HG02973 (cell line): Measurements from ENCODE around the gene MEGF6.

Experiments
- ATAC-seq: cut with Tn5 transposase; IDR thresholded peaks from one replicate; pipeline ENCODE4 v1.9.1; 2021; ENCODE audit warnings: moderate library complexity; ENCODE audit not compliant: unreplicated experiment

The MEGF6 gene

GRCh38 chr1:3463891-3464648 is 147.2 kb downstream of the MEGF6 start:
- ATAC-seq = no peak

GRCh38 chr1:3463408-3463863 is 147.9 kb downstream of the MEGF6 start:
- ATAC-seq = no peak

GRCh38 chr1:3463013-3463385 is 148.3 kb downstream of the MEGF6 start:
- no peak for ATAC-seq

- no peak for ATAC-seq
Observed at GRCh38 chr1:3462356-3463012, 148.8 kb downstream of the MEGF6 start.

- ATAC-seq = no peak
Observed at GRCh38 chr1:3461934-3462275, 149.4 kb downstream of the MEGF6 start.

GRCh38 chr1:3461238-3461933 is 149.9 kb downstream of the MEGF6 start:
- ATAC-seq = no peak

- ATAC-seq = no peak
Observed at GRCh38 chr1:3460672-3461131, 150.6 kb downstream of the MEGF6 start.

GRCh38 chr1:3459940-3460671 is 151.2 kb downstream of the MEGF6 start:
- no peak for ATAC-seq

GRCh38 chr1:3459051-3459908 is 152.0 kb downstream of the MEGF6 start:
- ATAC-seq = no peak

GRCh38 chr1:3457910-3458883 is 153.1 kb downstream of the MEGF6 start:
- no peak for ATAC-seq

- ATAC-seq = no peak
Observed at GRCh38 chr1:3456964-3457909, 154.1 kb downstream of the MEGF6 start.

- ATAC-seq = no peak
Observed at GRCh38 chr1:3456449-3456963, 154.8 kb downstream of the MEGF6 start.

GRCh38 chr1:3455670-3456448 is 155.4 kb downstream of the MEGF6 start:
- ATAC-seq = no peak

- ATAC-seq = no peak
Observed at GRCh38 chr1:3454811-3455618, 156.3 kb downstream of the MEGF6 start.

GRCh38 chr1:3453891-3454810 is 157.2 kb downstream of the MEGF6 start, which contains the start of gene ARHGEF16:
ARHGEF16 (plus strand) TSS chr1:3454665; CDS start chr1:3463085, 8,420 bp downstream.
- ATAC-seq = no peak
